ENCODE results near the gene BMAL2.

BMAL2 gene

DNA sequence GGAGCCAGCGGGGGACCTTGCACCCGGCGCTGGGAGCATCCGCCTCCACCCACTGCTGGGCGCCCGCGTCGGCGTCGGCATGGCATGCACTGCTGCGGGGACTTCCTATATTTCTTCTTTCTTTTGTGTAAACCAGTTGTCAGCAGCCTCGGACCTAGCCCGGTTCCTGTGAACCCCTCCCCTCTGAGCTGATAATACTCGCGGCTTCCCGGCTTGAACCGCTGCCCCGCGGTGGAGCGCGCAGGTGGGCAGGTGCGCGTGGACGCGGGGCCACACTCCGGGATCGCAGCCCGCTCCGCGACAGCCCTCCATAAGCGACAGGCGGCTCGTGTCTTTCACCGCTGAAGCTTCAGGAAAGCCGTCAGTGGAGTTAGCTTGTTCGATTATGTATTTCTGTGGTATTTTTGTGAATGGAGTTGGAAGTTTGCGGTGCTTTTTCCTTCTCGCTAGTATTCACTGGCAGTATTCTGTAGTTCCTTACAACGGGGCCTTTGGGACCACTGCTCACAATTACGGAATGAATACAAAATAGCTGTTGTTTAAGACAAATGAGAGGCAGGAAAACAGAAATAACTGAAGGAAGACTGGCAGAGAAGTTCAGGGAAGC, 870 bp downstream of the BMAL2 start:
- Mint-ChIP-seq H3K4me3 (peak overlapping the region; percentile 91 to 95), H3K4me1 (ENCODE audit: low read depth in 2 of 2) (peaks cover 12 to 18% of the 10 kb centered on the region in 2 donors), H3K9me3 (no peaks in the 10 kb centered on the region)

DNA sequence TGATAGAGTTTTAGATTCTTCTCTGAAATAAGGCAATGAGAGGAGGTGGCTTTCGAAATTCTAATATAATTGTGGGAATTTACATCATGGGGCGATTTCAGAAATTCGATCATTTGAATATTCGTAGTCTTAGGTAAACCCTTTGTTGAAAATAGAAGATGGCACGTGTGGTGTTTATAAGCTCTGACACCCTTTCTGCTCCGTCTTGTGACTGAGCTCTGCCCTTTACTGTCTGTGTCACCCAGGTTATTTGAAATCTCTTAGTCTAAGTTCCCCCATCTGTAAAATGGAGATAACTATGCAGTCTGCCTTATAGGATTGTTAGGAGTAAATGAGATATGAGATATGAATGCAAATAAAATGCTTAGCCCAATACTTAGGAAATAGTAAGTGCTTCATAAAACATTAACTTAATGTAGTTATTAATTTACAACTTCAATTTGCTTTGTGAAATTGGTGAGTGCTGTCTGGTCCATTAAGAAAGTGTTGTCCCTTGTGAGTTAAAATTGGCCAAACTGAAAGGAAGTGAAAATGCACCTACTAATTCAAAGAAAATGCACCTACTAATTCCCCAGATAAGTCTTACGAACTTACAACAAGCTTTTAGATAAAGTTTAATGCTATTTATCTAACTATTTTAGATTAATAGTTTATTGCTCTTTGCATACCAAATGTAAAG, 1.5 kb downstream of the BMAL2 start:
- H3K27me3 Mint-ChIP-seq = peaks cover 44 to 56% of the 10 kb centered on the region in 2 donors
- H3K4me3 Mint-ChIP-seq = peak overlapping the region; percentile 91 to 95
- H3K27ac Mint-ChIP-seq = no peak overlapping the region
- ATAC-seq (replicated peaks) (no peak), DNase-seq (no peak)
- H3K9me3 Mint-ChIP-seq = no peaks in the 10 kb centered on the region
- peaks cover 12 to 18% of the 10 kb centered on the region in 2 donors for H3K4me1 Mint-ChIP-seq (ENCODE audit: low read depth in 2 of 2)
- H3K36me3 Mint-ChIP-seq (ENCODE audit: insufficient read depth) = no peaks in the 10 kb centered on the region

More for the DNA sequence above, 870 bp downstream of the BMAL2 start:
- H3K36me3 Mint-ChIP-seq (ENCODE audit: insufficient read depth) = no peaks in the 10 kb centered on the region
- peaks cover 44 to 56% of the 10 kb centered on the region in 2 donors for H3K27me3 Mint-ChIP-seq
- peak overlapping the region; percentile 65 to 81 for H3K27ac Mint-ChIP-seq
- DNase-seq (peak in 2 of 3 experiments; percentile 1 to 6), ATAC-seq (replicated peaks) (peak; percentile 65)

DNA sequence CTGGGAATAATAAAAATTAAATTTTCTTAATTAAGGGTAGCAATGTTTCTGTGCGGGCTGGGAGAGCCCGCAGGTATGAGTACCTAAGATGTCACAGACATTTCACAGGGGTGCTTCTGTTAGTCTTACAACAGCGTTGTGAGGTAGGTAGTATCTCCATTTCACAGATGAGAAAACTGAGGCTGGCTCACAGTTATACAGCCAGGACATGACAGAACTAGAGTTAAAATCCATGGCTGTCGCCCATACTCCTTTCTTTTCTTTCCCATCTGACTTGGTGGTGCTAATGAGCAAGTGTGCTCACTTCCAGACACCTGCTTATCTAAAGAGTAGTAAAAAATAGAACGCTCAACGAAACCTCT, 2.1 kb downstream of the BMAL2 start:
- H3K9me3 Mint-ChIP-seq = no peaks in the 10 kb centered on the region
- no peak overlapping the region for H3K4me3 Mint-ChIP-seq
- ATAC-seq (replicated peaks) (no peak), DNase-seq (no peak)
- H3K27me3 Mint-ChIP-seq = peaks cover 44 to 56% of the 10 kb centered on the region in 2 donors
- peaks cover 12 to 18% of the 10 kb centered on the region in 2 donors for H3K4me1 Mint-ChIP-seq (ENCODE audit: low read depth in 2 of 2)
- H3K36me3 Mint-ChIP-seq (ENCODE audit: insufficient read depth) = no peaks in the 10 kb centered on the region
- H3K27ac Mint-ChIP-seq = no peak overlapping the region

DNA sequence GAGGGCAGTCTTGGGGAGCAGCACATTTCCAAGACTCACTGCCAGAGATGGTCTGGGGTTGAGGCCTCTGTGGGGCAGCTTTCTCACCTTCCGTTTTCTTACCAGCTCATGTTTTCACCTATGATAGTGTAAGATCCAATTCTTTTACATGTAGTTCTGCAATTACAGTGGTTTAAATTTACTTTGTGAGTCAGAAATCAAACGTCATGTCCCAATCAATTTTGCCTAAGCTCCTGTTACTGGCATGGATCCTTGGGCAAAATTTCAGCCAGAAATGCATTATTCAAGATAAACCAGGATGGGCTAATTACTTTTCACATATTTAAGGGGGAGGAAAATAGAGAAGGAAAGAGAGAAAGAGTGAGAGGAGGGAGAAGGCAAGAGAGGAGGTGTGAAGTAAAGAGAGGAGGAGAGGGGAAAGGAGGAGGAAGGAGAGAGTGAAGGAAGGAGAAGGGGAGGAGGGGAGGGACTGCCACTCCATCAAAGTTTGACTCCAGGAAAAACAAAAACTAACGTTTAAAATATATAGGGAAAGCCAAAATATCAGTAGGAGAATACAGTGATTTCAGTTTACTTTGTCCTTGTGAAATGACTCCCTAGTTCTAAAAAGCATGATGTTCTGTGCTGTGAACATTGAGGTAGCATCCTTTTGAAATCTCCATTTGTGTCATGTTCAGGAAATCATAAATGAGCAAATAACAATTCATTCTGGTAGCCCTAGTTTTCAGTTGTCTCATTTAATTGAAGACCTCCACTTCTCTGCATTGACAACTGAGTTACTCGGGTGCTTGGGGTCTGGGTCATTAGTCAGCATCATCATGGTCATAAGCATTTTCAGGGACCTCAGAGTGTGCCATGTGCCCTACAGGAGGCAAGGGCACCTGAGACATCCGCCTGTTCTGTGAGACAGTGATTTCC, 3.0 kb downstream of the BMAL2 start:
- no peak for ATAC-seq (replicated peaks)
- H3K9me3 Mint-ChIP-seq = no peaks in the 10 kb centered on the region
- H3K4me3 Mint-ChIP-seq = no peak overlapping the region
- peaks cover 35 to 56% of the 10 kb centered on the region in 2 donors for H3K27me3 Mint-ChIP-seq
- no peak overlapping the region for H3K27ac Mint-ChIP-seq
- no peaks in the 10 kb centered on the region for H3K36me3 Mint-ChIP-seq (ENCODE audit: insufficient read depth)
- peaks cover 12 to 18% of the 10 kb centered on the region in 2 donors for H3K4me1 Mint-ChIP-seq (ENCODE audit: low read depth in 2 of 2)
- DNase-seq = no peak

DNA sequence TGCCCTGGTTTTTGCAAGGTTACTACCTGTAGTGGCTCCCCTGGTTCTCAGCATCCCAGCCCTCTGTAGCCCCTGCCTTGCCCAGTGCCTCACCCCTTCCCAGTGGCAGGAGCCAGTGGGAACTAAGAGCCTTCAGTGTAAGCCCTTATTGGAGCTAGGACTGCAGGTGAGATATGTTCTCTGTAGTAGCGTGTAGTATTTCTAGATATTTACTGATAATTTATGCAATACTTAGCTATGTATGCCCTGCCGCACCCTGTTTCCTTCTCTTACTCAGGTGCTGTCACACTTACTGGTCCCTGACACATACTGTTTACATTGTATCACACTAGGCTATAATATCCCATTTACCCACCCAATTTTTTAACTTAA, 3.6 kb downstream of the BMAL2 start:
- Mint-ChIP-seq H3K36me3 (ENCODE audit: insufficient read depth) (no peaks in the 10 kb centered on the region), H3K9me3 (no peaks in the 10 kb centered on the region), H3K4me1 (ENCODE audit: low read depth in 2 of 2) (peaks cover 12 to 18% of the 10 kb centered on the region in 2 donors), H3K4me3 (no peak overlapping the region), H3K27ac (no peak overlapping the region), H3K27me3 (peaks cover 28 to 52% of the 10 kb centered on the region in 2 donors)
- ATAC-seq (replicated peaks) (no peak), DNase-seq (no peak)

DNA sequence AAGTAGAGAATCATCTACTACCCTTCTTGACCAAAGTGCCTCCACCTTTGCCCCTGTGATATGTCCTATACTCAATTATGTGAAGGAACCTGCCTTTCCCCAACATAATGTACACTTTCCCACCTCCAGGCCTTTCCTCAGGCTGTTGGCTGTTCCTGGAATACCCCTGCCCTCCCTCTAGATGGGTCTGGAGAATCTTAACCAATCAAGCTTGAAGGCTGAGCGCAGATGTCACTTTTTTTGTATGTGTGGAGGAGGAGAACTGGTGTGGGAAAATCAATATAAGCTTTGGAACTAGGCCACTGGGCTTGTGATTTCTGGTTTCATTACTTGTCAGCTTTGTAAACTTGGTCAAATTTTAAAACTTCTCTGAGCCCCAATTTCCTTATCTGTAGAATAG, 4.7 kb downstream of the BMAL2 start:
- H3K9me3 Mint-ChIP-seq = no peaks in the 10 kb centered on the region
- DNase-seq (no peak), ATAC-seq (replicated peaks) (no peak)
- no peak overlapping the region for H3K4me3 Mint-ChIP-seq
- H3K27ac Mint-ChIP-seq = no peak overlapping the region
- H3K27me3 Mint-ChIP-seq = peaks cover 17 to 41% of the 10 kb centered on the region in 2 donors
- peaks cover 8 to 13% of the 10 kb centered on the region in 2 donors for H3K4me1 Mint-ChIP-seq (ENCODE audit: low read depth in 2 of 2)
- no peaks in the 10 kb centered on the region for H3K36me3 Mint-ChIP-seq (ENCODE audit: insufficient read depth)

DNA sequence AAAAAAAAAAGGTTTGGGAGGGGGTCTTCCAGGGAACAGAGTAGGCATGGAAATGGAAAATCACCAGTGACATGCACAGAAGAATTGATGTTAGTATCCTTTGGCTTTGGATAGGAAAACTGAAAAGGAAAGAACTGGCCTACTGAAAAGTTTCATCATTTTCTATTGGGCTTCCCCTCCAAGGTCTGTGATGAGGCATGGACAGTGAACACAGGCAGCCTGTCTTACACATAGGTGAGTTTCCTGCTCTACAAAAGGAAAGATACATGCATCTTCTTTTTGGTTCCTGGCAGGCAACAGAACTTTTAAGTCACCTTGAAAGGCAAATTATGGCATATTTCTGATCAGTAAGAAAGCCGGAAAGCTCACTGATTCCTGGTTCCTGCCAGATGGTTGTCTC, 5.8 kb downstream of the BMAL2 start:
- H3K27ac Mint-ChIP-seq = no peak overlapping the region
- ATAC-seq (replicated peaks) (no peak), DNase-seq (no peak)
- no peak overlapping the region for H3K4me3 Mint-ChIP-seq
- peaks cover 8 to 35% of the 10 kb centered on the region in 2 donors for H3K27me3 Mint-ChIP-seq
- peaks cover 5 to 8% of the 10 kb centered on the region in 2 donors for H3K4me1 Mint-ChIP-seq (ENCODE audit: low read depth in 2 of 2)
- H3K9me3 Mint-ChIP-seq = no peaks in the 10 kb centered on the region
- H3K36me3 Mint-ChIP-seq (ENCODE audit: insufficient read depth) = no peaks in the 10 kb centered on the region

DNA sequence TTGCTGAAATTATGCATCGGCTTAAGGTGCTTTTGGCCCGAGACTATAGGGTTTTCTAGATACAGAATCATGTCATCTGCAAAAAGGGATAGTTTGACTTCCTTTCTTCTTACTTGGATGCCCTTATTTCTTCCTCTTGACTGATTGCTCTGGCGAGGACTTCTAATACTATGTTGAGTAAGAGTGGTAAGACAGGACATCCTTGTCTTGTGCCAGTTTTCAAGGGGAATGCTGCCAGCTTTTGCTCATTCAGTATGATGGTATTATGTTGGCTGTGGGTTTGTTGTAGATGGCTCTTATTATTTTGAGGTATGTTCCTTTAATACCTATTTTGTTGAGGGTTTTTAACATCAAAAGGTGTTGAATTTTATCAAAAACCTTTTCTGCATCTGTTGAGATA, 8.3 kb downstream of the BMAL2 start:
- DNase-seq = no peak
- H3K4me3 Mint-ChIP-seq = no peak overlapping the region
- H3K27me3 Mint-ChIP-seq = peaks cover 0 to 17% of the 10 kb centered on the region in 2 donors
- no peaks in the 10 kb centered on the region for H3K36me3 Mint-ChIP-seq (ENCODE audit: insufficient read depth)
- no peak for ATAC-seq (replicated peaks)
- no peaks in the 10 kb centered on the region for H3K9me3 Mint-ChIP-seq
- no peaks in the 10 kb centered on the region for H3K4me1 Mint-ChIP-seq (ENCODE audit: low read depth in 2 of 2)
- H3K27ac Mint-ChIP-seq = no peak overlapping the region

DNA sequence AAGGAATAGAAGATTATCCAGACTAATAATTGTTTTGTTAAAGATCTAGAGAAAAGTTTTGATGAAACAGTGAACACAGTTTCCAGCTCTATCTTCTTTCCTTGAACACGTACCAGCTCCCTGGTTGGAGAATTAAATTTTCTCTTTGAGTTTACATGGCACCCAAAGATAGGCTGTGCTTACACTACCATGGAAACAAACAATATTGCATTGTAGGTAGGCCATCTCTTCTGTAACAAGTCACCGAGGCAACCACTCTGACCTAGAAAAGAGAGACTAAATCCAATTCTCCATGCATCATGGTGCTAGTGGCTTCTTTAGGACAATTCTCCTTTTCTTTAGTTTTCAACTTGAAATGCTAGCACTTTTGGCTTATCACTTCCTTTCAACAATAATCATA, 9.9 kb downstream of the BMAL2 start:
- H3K36me3 Mint-ChIP-seq (ENCODE audit: insufficient read depth) = no peaks in the 10 kb centered on the region
- DNase-seq (no peak), ATAC-seq (replicated peaks) (no peak)
- H3K4me3 Mint-ChIP-seq = no peak overlapping the region
- H3K4me1 Mint-ChIP-seq (ENCODE audit: low read depth in 2 of 2) = no peaks in the 10 kb centered on the region
- H3K27me3 Mint-ChIP-seq = peaks cover 0 to 19% of the 10 kb centered on the region in 2 donors
- no peaks in the 10 kb centered on the region for H3K9me3 Mint-ChIP-seq
- H3K27ac Mint-ChIP-seq = no peak overlapping the region

DNA sequence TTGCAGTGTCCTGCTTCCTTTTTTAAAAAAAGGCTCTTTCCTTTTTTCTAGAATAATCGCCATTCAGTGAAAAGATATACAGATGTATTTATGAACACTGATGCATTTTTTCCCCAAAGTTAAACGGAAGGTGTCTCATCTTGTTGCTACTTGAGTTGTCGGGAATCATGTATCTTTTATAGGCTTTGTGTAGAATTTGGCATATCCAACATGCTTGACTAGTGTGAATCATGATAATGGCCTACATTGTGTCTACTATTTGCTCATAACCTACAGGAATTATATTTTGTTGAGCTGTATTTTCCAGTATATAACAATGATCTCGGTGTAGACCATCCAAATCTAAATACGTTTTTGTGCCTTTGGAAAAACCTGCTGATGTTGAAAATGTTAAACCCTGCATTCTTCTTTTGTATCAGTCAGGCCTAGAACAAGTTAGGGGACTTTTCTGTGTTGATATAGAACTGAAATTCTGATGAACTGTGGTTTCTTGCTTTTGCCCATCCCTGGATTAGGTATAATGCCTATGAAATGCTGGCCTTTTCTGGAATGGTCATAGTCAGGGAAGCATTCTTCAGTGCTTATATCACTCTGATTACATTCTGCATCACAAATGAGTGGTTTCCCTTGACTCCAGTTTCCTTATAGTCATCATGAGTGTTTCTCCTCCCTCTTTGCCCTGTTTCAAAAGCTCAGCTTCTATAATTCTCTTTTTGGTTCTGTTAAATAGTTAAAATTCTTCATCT, 10.8 kb downstream of the BMAL2 start:
- H3K9me3 Mint-ChIP-seq = no peaks in the 10 kb centered on the region
- ATAC-seq (replicated peaks) = no peak
- no peak overlapping the region for H3K4me3 Mint-ChIP-seq
- peaks cover 1 to 19% of the 10 kb centered on the region in 2 donors for H3K27me3 Mint-ChIP-seq
- H3K4me1 Mint-ChIP-seq (ENCODE audit: low read depth in 2 of 2) = no peaks in the 10 kb centered on the region
- DNase-seq = no peak
- no peak overlapping the region for H3K27ac Mint-ChIP-seq
- no peaks in the 10 kb centered on the region for H3K36me3 Mint-ChIP-seq (ENCODE audit: insufficient read depth)

DNA sequence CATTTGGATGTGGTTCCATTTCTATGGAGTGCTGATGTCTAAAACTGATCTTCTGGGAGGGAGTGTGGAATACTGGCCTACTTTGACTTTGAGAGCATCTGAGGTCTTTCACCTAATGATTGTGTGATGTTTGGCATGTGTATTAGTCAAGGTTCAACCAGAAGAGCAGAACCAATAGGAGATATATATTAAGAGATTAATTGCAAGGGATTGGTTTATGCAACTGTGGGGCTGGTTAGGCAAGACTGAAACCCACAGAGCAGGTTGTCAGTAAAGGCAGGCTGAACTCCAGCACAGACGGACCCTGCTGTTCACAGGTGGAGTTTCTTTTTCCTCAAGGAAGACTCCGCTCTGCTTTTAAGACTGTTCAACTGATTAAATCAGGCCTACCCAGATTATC, 11.6 kb downstream of the BMAL2 start:
- H3K27me3 Mint-ChIP-seq = peaks cover 9 to 19% of the 10 kb centered on the region in 2 donors
- H3K4me3 Mint-ChIP-seq = no peak overlapping the region
- H3K9me3 Mint-ChIP-seq = no peaks in the 10 kb centered on the region
- no peak overlapping the region for H3K27ac Mint-ChIP-seq
- DNase-seq (no peak), ATAC-seq (replicated peaks) (no peak)
- H3K4me1 Mint-ChIP-seq (ENCODE audit: low read depth in 2 of 2) = no peaks in the 10 kb centered on the region
- H3K36me3 Mint-ChIP-seq (ENCODE audit: insufficient read depth) = no peaks in the 10 kb centered on the region

DNA sequence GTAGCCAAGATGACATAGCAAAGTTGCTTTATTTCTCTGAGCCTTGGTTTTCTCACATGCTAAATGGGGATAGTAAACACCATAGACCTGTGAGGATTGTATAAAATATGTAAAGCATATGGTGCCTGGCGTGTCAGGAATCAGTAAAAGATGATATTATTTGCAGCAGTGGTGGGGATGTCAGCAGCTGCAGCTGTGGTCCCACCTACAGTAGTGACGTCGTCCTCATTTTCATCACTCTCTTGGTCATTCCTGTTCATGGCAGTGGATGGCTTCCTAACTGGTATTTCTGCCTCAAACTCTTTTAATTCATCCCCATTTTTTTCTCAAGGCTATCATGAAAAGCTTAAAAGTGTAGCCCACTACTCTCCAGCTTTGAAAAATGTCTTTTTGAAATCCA, 12.1 kb downstream of the BMAL2 start:
- ATAC-seq (replicated peaks) = no peak
- H3K27ac Mint-ChIP-seq = no peak overlapping the region
- no peaks in the 10 kb centered on the region for H3K4me1 Mint-ChIP-seq (ENCODE audit: low read depth in 2 of 2)
- DNase-seq = no peak
- H3K9me3 Mint-ChIP-seq = no peaks in the 10 kb centered on the region
- no peaks in the 10 kb centered on the region for H3K36me3 Mint-ChIP-seq (ENCODE audit: insufficient read depth)
- no peak overlapping the region for H3K4me3 Mint-ChIP-seq
- H3K27me3 Mint-ChIP-seq = peaks cover 15 to 20% of the 10 kb centered on the region in 2 donors

DNA sequence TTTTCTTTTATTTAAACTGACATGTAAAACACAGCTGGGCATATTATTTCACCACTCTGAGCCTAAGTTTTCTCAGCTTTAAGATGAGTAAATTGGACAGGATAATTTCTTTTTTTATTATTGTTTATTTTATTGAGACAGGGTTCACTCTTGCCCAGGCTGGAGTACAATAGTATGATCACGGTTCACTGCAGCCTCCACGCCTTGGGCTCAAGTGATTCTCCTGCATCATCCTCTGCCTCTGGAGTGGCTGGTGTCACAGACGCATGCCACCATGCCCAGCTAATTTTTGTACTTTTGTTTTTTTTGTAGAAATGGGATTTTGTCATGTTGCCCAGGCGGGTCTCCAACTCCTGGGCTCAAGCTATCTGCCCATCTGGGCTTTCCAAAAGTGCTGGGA, 12.7 kb downstream of the BMAL2 start:
- ATAC-seq (replicated peaks) (no peak), DNase-seq (no peak)
- peaks cover 18% of the 10 kb centered on the region in 2 donors for H3K27me3 Mint-ChIP-seq
- H3K4me1 Mint-ChIP-seq (ENCODE audit: low read depth in 2 of 2) = no peaks in the 10 kb centered on the region
- H3K9me3 Mint-ChIP-seq = no peaks in the 10 kb centered on the region
- H3K27ac Mint-ChIP-seq = no peak overlapping the region
- H3K4me3 Mint-ChIP-seq = no peak overlapping the region
- H3K36me3 Mint-ChIP-seq (ENCODE audit: insufficient read depth) = no peaks in the 10 kb centered on the region
